Measurements from ENCODE around the gene GZMB.

- TF ChIP-seq CTCF (IDR thresholded peaks at IDR 0.05) (no peak), POLR2A (IDR thresholded peaks at IDR 0.05) (no peak)
Observed at GRCh38 chr14:24677956-24678355, 44.0 kb upstream of the GZMB start.
